Fibroblast of the aortic adventitia (primary cell): ENCODE data around the gene KCNJ9. TPM values are rescaled to one million over a fixed set of nuclear protein-coding genes. Genes with fewer than 3 reads are reported as not detected.

ENCODE experiments used
- DNase-seq: peaks from one replicate; pipeline ENCODE4 v3.0.0-alpha.2; 2010; ENCODE audit warnings: low read depth
- H3K4me3 ChIP-seq: 2 replicates; pipeline ENCODE4 v1.5.1; 2011; ENCODE audit warnings: low read depth, mild to moderate bottlenecking, control low read depth, low read length, moderate library complexity
- total RNA-seq: library from RNA; depleted of rRNA; stranded (reverse); fragments of >200 nt; gene quantifications from 2 replicates; pipeline ENCODE4 v1.2.3, GENCODE V29; 2012; ENCODE audit warnings: low replicate concordance
- TF ChIP-seq, protein P1 (sequence below): IDR thresholded peaks from 2 replicates; pipeline ENCODE4 v1.5.1; 2011; ENCODE audit warnings: mild to moderate bottlenecking, low read length, control low read depth, inconsistent platforms; ENCODE audit not compliant: insufficient read depth

The KCNJ9 gene
- total RNA-seq, 1 donor, result not detected

DNA sequence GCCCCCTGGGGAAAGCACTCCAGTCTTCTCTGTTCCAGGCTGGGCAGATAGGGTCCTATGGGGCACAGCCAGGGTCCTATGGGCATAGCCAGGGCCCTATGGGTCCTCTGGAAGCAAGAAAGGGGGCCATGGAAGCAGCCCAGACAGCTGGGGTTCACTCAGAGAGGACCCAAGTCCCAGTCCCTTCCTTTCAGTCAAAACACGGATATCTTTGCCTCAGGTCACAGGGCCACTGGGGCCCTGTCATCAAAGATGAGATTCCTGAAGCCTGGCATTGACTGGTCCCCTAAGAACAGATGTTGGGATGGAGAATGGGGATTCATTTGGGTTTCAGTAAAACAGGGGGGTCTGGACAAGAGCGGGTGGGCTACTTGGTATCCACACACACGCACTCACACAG lies 8.5 kb downstream of the KCNJ9 start:
- no peak overlapping the region for H3K4me3 ChIP-seq
- no peak for DNase-seq
- TF ChIP-seq, protein P1, sequence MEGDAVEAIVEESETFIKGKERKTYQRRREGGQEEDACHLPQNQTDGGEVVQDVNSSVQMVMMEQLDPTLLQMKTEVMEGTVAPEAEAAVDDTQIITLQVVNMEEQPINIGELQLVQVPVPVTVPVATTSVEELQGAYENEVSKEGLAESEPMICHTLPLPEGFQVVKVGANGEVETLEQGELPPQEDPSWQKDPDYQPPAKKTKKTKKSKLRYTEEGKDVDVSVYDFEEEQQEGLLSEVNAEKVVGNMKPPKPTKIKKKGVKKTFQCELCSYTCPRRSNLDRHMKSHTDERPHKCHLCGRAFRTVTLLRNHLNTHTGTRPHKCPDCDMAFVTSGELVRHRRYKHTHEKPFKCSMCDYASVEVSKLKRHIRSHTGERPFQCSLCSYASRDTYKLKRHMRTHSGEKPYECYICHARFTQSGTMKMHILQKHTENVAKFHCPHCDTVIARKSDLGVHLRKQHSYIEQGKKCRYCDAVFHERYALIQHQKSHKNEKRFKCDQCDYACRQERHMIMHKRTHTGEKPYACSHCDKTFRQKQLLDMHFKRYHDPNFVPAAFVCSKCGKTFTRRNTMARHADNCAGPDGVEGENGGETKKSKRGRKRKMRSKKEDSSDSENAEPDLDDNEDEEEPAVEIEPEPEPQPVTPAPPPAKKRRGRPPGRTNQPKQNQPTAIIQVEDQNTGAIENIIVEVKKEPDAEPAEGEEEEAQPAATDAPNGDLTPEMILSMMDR, result no peak

DNA sequence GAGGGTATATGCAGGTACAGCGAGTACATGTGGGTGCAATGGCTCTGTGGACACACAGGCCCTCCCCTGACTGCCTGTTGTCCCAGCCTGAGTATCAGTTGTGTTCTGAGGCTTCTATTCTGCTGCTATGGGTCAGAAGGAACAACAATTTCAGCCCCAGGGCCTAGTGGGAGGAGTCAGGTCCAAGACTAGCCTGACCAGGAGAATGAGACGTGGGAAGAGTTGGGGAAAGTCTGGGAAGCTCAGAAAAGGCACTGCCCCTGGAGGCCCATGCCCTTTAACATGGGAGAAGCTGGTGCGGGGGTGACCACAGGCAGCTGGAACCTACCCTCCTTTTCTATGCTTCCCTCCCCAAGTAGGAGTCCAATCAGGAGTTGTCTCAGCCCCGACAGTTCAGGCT lies 9.4 kb downstream of the KCNJ9 start:
- DNase-seq, result no peak
- H3K4me3 ChIP-seq, result no peak overlapping the region
- TF ChIP-seq, protein P1, result no peak

DNA sequence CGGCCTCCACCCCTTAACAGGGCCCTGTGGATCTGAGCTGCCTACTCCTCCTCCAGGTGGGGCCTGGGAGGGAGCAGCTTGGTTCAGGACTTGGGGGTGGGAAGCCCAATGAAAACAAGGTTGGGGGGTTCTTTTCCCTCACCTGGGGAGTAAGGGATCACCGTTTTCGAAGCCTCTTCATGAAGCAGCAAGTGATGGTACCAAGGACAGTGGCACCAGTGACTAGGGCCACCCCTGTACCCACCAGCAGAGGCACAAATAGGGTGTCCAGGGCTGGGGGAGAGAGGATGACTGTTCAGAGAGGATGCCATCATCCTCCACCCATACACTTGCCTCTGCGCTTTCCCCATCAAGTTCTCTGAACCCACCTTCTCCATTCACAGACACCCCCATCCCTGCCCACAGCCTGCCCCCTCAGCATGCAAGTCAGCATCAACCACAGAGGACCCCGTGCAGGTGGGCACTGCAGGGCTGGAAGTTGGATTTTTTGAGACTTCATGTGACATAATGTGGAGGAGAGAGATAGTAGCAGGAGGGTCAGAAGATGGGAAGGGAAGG lies 10.4 kb downstream of the KCNJ9 start:
- no peak overlapping the region for H3K4me3 ChIP-seq
- DNase-seq, result no peak
- TF ChIP-seq, protein P1, result no peak

DNA sequence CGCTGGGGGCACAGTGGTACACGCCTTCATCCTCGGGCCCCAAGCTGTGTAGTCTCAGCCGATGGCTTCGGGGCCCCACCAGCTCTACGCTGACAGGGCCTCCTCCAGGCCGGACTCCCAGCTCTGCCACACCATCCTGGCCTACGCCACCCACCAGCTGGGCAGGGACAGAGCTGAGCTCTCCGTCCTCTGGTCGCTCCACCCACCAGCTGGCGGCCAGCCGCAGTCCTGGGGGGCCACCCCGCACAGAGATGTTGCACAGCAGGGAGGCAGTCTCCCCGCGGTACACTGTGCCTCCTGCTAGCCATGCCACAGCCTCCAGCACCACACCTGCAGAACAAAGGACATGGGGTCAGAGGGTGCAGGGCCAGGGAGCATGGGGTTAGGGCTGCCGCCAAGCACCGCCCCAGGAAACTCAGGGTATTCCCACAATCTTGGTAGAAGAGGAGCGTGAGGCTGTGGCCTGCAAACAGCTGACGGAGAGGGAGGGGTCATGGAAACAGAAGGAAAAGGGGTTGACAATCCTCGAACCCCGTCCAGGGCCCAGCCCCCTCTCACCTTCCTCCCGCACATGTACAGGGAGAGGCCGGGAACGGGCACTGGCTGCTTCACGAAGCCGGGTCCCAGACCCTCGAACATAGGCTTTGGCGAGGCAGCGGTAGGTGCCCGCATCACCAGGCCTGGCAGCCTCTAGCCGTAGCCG lies 11.2 kb downstream of the KCNJ9 start:
- DNase-seq, result no peak
- H3K4me3 ChIP-seq, result no peak overlapping the region
- TF ChIP-seq, protein P1, result no peak

DNA sequence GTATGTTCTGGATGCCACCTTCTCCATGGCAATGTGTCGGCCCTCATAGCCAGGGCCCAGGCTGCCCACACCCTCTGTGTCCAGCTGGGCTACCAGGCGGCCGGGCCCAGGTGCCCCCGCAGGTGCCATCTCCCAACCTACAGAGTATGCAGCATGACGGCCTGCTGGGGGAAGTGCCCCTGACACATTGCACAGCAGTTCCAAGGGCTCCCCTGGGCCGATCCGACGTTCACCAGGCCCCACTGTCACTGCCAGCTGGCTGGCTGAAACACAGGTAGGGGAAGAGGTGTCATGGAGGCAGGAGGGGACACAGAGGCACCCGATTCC lies 11.7 kb downstream of the KCNJ9 start:
- H3K4me3 ChIP-seq, result no peak overlapping the region
- DNase-seq, result no peak
- TF ChIP-seq, protein P1, result no peak

DNA sequence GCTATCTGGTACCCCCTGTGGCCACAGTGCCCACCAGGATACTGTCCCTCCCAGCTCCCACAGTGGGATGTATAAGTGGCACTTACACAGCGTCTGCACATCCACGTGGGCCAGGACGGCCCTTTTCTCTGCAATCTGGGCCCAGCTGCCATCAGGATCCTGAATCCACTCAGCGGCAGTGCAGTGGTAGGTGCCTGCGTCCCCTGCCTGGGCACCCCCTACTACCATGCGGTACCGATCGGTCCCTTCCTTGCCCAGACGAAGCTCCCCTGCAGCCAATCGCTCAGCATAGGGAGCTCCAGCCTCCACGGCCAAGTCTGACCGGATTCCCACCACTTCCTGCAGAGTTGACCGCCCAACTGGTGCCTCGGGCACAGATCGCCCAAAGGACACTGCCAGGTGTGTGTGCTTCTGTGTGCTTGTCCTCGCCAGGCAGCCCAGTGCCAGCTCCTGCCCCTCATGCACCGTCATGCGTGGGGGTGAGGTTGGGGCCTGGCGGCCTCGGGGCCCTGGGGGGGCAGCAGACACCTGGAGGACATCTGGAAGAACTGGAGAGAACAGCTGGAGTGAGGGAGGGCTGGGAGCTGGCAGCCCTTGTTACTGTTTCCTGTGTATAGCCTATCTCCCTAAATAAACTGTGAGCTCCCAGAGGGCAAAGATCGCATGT lies 12.4 kb downstream of the KCNJ9 start:
- DNase-seq, result no peak
- TF ChIP-seq, protein P1, result no peak
- H3K4me3 ChIP-seq, result no peak overlapping the region
